Measurements from ENCODE around the gene NEUROD2.

NEUROD2 gene

GRCh38 chr17:39580082-39580468, 27.6 kb downstream of the NEUROD2 start:
- DNase-seq (ENCODE audit: low read depth) = no peak

GRCh38 chr17:39579318-39580081, 28.2 kb downstream of the NEUROD2 start:
- no peak for DNase-seq (ENCODE audit: low read depth)

- no peak for DNase-seq (ENCODE audit: low read depth)
These were observed 29.4 kb downstream of the NEUROD2 start for GRCh38 chr17:39578272-39578671.

- DNase-seq (ENCODE audit: low read depth) = no peak
These were observed 31.5 kb downstream of the NEUROD2 start for GRCh38 chr17:39576187-39576586.

GRCh38 chr17:39573447-39574298, 34.0 kb downstream of the NEUROD2 start:
- DNase-seq (ENCODE audit: low read depth) = no peak

GRCh38 chr17:39572121-39572520, 35.6 kb downstream of the NEUROD2 start:
- no peak for DNase-seq (ENCODE audit: low read depth)

GRCh38 chr17:39569126-39569525, 38.6 kb downstream of the NEUROD2 start:
- DNase-seq (ENCODE audit: low read depth) = no peak

- DNase-seq (ENCODE audit: low read depth) = no peak
These were observed 39.0 kb downstream of the NEUROD2 start for GRCh38 chr17:39568702-39569101.

- no peak for DNase-seq (ENCODE audit: low read depth)
These were observed 41.4 kb downstream of the NEUROD2 start for GRCh38 chr17:39566094-39566850.

GRCh38 chr17:39564211-39564848, 43.4 kb downstream of the NEUROD2 start:
- DNase-seq (ENCODE audit: low read depth) = no peak

GRCh38 chr17:39563476-39563875, 44.2 kb downstream of the NEUROD2 start:
- DNase-seq (ENCODE audit: low read depth) = no peak

- DNase-seq (ENCODE audit: low read depth) = no peak
These were observed 44.7 kb downstream of the NEUROD2 start for GRCh38 chr17:39562976-39563375.

- DNase-seq (ENCODE audit: low read depth) = no peak
These were observed 45.3 kb downstream of the NEUROD2 start for GRCh38 chr17:39562395-39562794.

- no peak for DNase-seq (ENCODE audit: low read depth)
These were observed 51.3 kb downstream of the NEUROD2 start for GRCh38 chr17:39556423-39556822.

- DNase-seq (ENCODE audit: low read depth) = no peak
These were observed 52.4 kb downstream of the NEUROD2 start for GRCh38 chr17:39555368-39555767.

Measured in T follicular helper cell (primary cell).